Measurements from ENCODE around the gene ENHO.

The ENHO gene

DNA sequence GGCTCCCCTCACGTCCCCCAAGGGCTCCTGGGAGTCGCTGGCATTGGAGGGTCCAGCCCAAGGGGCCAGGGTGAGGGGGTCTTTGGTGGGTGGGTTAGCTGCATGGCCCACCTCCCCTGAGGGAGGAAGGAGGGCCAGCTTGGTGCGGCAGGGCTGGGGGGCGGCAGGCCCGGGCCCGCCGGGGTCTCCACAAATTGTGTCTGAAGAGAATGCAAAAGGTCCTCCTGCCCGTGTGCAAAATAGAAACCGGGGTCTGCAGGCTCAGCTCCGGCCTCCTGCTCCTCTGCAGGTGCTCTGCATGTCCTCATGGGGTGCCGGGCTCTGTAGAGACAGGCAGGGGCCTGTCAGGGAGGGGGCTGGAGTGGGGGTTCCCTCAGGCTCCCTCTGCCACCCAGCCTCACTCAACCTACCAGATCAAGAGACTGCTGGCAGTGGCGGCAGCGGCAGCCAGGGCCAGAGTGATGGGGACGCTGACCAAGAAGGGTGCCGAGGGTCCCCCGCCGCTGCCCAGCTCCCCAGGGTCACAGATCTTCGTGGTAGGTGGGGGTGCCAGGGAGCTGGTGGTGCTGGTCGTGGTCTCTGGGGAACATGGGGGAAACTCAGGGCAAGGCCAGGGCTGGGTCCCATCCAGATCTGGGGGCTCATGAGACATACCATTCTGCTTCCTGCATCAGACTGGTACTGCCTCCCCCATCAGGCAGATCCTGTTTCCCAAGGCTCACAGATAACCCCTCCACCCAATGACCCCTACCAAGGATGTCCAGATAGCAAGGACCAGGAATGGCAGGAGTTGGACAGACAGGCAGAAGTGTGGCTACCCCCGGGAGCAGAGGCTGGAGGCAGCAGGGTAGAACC is 29.2 kb upstream of the ENHO start:
- Mint-ChIP-seq H3K27me3 (peaks cover 16% of the 10 kb centered on the region), H3K9me3 (no peaks in the 10 kb centered on the region), H3K27ac (no peak overlapping the region), H3K4me3 (no peak overlapping the region), H3K4me1 (no peaks in the 10 kb centered on the region), H3K36me3 (no peaks in the 10 kb centered on the region)
- no peak for DNase-seq
- CTCF ChIA-PET: no interaction called here

DNA sequence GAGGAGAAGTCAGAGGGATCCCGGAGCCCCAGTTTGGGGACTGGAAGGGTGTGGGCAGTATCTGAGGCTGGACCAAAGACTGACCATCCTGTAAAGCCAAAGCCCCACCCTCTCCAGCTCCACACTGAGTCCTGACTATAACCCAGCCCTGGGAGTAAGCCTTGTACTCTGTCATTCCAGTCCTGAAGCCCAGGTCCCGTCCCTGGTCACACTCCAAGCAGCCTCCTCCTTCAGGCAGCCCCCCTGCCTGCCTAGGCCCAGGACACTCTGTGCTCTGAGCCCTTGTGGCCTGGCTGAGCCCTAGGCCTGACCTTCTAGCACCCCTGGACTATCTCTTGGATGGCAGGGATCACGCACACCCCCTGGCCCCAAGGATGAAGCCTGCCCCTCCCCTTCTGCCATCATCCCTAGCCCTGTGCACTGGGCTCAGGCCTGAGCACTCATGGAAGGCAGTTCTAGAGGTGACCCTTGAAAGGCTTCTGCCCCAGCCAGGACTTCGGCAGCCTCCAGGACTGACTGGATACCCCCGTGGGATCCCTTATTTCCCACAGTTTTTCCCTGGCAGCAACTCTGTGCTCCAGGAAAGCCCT is 28.0 kb upstream of the ENHO start:
- no peaks in the 10 kb centered on the region for H3K9me3 Mint-ChIP-seq
- H3K27ac Mint-ChIP-seq: no peak overlapping the region
- H3K4me3 Mint-ChIP-seq: no peak overlapping the region
- H3K27me3 Mint-ChIP-seq: peaks cover 24% of the 10 kb centered on the region
- DNase-seq: no peak
- CTCF ChIA-PET: interaction anchor here (1.0 to 4.0 kb wide), 2 partner anchors 11 to 41 kb away, joined by 3 to 26 read pairs; no protein-coding TSS in a partner anchor
- no peaks in the 10 kb centered on the region for H3K36me3 Mint-ChIP-seq
- H3K4me1 Mint-ChIP-seq: no peaks in the 10 kb centered on the region

DNA sequence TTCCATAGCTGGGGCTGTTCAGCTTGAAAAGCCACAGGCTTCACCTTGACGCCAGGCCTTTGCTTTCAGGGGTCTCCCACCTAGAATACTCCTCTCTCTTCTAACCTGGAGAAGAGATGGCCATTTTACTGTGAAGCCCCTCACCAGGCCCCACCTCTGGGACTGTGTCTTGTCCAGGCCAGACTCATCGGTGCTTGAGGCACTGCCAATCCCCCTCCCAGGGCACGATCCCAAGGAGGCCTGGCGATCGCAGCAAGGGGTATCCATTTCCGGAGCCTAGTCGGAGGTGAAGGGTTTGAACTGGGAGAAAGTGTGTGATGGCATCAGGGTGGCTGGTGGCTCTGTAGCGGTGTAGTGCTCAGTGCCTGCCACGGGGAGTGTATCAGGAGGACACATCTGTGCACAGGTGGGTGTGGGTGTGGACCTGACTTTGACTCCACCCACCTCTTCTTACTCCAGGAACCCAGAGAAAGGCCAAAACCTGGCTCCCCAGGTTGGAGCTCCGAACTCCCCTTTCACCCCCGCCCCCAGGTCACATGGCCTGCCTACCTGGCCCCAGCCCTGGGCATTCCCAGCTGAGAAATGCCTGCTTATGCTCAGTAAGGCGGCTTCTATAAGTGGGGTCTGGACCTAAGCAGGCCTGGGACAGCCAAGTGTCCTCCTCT is 27.4 kb upstream of the ENHO start:
- H3K27ac Mint-ChIP-seq: no peak overlapping the region
- peaks cover 31% of the 10 kb centered on the region for H3K27me3 Mint-ChIP-seq

DNA sequence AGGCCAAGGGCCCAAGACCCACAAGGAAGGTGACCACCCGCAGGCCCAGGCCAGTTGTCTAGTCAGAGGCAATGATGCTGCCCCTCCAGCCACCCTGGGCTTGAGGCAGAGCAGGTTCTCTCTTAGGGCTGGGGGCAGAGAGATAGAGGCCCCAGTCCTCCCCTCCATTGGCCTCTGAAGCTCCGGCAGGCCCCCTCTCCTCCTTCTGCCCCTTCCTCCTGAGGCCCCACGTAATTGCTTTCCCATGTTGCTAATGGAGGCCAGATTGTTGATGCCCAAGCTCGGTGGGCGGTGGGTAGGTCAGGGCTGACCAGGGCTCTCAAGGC is 26.6 kb upstream of the ENHO start:
- Mint-ChIP-seq H3K9me3 (no peaks in the 10 kb centered on the region), H3K27me3 (peaks cover 32% of the 10 kb centered on the region), H3K4me3 (no peak overlapping the region), H3K27ac (no peak overlapping the region), H3K4me1 (no peaks in the 10 kb centered on the region), H3K36me3 (no peaks in the 10 kb centered on the region)
- CTCF ChIA-PET: interaction anchor here (1.3 to 4.0 kb wide), 2 partner anchors 43 to 118 kb away, joined by 3 to 26 read pairs; no protein-coding TSS in a partner anchor
- no peak for DNase-seq

More for the DNA sequence above, 27.4 kb upstream of the ENHO start:
- CTCF ChIA-PET: interaction anchor here (0.7 to 4.0 kb wide), 4 partner anchors 11 to 119 kb away, joined by 3 to 26 read pairs (median 3); no protein-coding TSS in a partner anchor
- Mint-ChIP-seq H3K9me3 (no peaks in the 10 kb centered on the region), H3K36me3 (no peaks in the 10 kb centered on the region), H3K4me1 (no peaks in the 10 kb centered on the region), H3K4me3 (no peak overlapping the region)
- no peak for DNase-seq

DNA sequence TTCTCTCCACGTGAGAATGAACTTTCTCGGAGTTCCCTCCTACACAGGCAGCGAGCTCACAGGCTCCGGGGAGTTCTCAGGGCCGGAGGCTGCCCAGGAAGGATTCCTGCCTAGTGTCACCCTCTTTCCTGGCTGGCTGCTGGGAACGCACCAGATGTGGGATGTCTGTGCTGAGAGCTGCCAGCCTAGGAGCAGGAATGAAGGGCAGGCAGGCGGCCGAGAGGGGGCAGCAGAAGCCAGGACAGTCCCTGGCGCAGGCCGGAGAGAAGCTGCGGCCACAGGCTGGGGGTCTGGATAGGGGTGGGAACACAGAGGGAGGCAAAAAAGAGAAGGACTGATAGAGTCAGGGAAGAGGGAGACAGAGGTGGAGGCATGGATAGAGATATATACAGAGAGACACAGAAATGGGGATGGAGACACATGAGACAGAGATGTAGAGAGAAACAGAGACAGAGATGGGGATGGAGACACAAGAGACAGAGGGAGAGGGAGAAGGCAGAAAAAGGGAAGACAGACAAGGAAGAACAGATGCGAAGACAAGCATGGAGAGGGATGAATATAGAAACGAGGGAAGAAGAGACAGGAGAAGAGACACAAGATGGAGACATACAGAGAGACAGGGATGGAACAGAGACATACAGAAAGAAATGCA is 25.3 kb upstream of the ENHO start:
- H3K36me3 Mint-ChIP-seq: no peaks in the 10 kb centered on the region
- H3K4me1 Mint-ChIP-seq: no peaks in the 10 kb centered on the region
- CTCF ChIA-PET: interaction anchor here (0.7 to 4.0 kb wide), 13 partner anchors 9 to 211 kb away, joined by 3 to 26 read pairs (median 4); partner anchors contain the start of gene SIGMAR1
- peaks cover 32% of the 10 kb centered on the region for H3K27me3 Mint-ChIP-seq
- no peaks in the 10 kb centered on the region for H3K9me3 Mint-ChIP-seq
- no peak overlapping the region for H3K27ac Mint-ChIP-seq
- DNase-seq: peak; percentile 51
- no peak overlapping the region for H3K4me3 Mint-ChIP-seq

DNA sequence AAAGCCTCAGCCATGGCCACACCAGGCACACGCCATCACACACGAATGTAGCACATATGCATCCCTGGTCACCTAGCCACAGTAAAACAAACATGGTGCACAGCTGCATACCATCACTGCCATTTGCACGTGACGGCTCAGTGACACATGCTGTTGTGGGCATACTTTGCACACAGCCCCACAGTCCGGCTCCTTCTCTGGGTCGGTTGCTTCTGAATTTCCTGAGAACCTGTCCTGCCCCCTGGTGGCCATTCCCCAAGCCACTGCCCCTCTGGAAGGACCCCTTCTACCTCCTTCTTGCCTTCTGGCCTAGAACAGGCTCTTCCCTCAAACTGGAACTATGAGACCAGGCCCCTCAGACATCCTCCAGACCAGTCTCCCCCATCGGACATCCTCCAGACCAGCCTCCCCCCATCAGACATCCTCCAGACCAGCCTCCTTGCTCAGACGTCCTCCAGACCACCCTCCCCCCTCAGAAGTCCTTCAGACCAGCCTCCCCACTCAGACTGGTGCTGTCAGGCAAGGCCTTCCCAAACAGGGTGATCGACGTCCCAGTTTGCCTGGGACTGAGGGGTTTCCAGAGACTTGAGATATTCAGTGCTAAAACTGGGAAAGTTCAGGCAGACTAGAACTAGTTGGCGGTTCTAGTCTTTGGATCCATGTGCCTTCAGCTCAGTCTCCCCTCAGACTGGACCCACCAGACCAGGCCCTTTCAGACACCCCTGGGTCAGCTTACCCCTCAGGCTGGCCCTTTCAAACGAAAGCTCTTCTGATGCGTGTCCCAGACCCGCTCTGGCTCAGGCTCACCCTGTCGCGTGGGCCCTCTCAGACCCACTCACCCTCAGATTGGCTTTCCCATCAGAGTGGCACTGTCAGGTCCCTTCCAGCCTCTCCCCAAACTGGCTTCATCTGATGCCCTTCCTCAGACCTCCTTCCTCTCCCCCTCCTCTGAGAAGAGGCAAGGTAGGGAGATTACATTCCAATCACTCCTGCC is 24.3 kb upstream of the ENHO start:
- Mint-ChIP-seq H3K27ac (no peak overlapping the region), H3K4me3 (no peak overlapping the region), H3K36me3 (no peaks in the 10 kb centered on the region), H3K27me3 (peaks cover 34% of the 10 kb centered on the region), H3K4me1 (no peaks in the 10 kb centered on the region), H3K9me3 (no peaks in the 10 kb centered on the region)
- DNase-seq: peak; percentile 70
- CTCF ChIA-PET: interaction anchor here (0.9 to 4.0 kb wide), 14 partner anchors 8 to 210 kb away, joined by 3 to 26 read pairs (median 4); no protein-coding TSS in a partner anchor

DNA sequence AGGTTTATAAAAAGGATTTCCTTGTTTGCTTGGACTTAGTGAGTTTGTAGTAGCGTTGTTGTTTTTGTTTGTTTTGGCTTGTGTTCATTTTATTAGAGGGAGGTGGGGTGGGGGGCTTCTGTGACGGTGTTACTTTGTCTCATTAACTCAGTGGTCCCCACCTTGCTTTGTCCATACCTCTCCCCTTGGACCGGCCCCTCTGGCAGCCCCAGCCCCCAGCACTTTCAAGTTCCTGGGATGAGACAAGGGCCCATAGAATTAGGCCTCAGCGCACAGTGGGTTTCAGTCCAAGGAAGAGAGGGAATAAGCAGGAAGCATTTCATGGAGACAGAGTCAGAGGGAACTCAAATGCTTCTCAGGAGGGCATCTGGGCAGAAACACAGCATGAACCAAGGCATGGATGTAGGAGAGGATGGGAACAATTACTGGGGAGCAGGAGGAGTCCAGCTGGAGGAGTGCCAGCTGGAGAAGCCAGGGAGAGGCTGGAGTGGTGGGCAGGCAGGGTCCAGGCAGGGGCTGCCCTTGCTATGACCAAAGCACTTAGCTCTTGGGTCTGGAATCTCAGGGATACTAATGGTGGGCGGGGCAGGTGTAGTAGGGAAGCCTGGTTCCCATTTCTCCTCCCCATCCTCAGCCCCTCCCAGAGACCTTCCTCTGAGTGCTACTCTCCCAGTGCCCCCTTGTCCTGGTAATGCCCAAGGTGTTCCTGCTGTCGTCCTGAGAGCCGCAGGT is 23.5 kb upstream of the ENHO start:
- Mint-ChIP-seq H3K9me3 (no peaks in the 10 kb centered on the region), H3K4me3 (no peak overlapping the region), H3K27ac (no peak overlapping the region), H3K4me1 (no peaks in the 10 kb centered on the region), H3K27me3 (peaks cover 35% of the 10 kb centered on the region), H3K36me3 (no peaks in the 10 kb centered on the region)
- CTCF ChIA-PET: interaction anchor here (0.9 to 1.6 kb wide), 3 partner anchors 41 to 142 kb away, joined by 3 to 10 read pairs (median 4); no protein-coding TSS in a partner anchor
- no peak for DNase-seq

DNA sequence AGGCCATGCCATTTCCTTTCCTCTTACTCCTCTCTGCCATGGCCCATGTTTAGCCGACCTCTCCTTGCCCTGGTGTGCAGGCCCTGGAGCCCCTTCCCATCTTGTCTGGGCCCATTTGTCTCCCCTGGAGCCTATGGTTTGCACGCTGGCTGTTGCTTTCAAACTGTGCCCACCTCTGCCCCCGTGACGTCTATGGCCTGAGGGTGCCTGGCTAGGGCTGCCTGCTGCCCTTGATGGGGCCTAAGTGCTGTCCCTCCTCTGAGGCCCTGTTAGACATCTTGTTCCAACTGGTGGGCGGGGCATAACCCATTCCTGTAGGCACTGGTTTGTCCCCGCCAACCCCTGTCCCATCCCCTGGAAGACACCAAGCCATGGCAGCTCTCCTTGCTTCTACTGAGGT is 22.7 kb upstream of the ENHO start:
- H3K9me3 Mint-ChIP-seq: no peaks in the 10 kb centered on the region
- CTCF ChIA-PET: interaction anchor here (0.6 kb wide), 1 partner anchor 89 kb away, joined by 3 read pairs; no protein-coding TSS in a partner anchor
- H3K27ac Mint-ChIP-seq: no peak overlapping the region

DNA sequence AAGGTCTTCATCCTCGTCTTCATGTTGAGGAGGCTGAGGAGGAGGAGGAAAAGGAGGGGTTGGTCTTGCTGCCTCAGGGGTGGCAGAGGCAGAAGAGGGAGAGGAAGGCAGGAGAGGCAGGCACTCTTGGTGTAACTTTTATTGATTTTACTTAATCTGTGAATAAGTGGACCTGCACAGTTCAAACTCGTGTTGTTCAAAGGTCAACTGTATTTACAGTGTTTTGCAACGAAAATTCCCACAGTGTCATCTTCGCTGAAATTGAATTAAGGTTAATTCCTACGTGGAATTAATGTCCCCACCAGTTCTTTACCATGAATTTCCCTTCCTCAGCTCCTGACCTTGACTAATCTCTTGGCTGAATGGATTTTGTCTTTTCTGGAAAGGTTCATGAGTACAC is 21.2 kb upstream of the ENHO start:
- H3K36me3 Mint-ChIP-seq: no peaks in the 10 kb centered on the region
- H3K4me1 Mint-ChIP-seq: no peaks in the 10 kb centered on the region
- H3K27ac Mint-ChIP-seq: no peak overlapping the region
- no peak overlapping the region for H3K4me3 Mint-ChIP-seq
- no peak for DNase-seq
- CTCF ChIA-PET: interaction anchor here (2.2 kb wide), 1 partner anchor 140 kb away, joined by 7 read pairs; no protein-coding TSS in a partner anchor
- H3K27me3 Mint-ChIP-seq: peaks cover 44% of the 10 kb centered on the region
- no peaks in the 10 kb centered on the region for H3K9me3 Mint-ChIP-seq

More for the DNA sequence above, 22.7 kb upstream of the ENHO start:
- no peak for DNase-seq
- Mint-ChIP-seq H3K4me1 (no peaks in the 10 kb centered on the region), H3K27me3 (peaks cover 38% of the 10 kb centered on the region), H3K4me3 (no peak overlapping the region), H3K36me3 (no peaks in the 10 kb centered on the region)

DNA sequence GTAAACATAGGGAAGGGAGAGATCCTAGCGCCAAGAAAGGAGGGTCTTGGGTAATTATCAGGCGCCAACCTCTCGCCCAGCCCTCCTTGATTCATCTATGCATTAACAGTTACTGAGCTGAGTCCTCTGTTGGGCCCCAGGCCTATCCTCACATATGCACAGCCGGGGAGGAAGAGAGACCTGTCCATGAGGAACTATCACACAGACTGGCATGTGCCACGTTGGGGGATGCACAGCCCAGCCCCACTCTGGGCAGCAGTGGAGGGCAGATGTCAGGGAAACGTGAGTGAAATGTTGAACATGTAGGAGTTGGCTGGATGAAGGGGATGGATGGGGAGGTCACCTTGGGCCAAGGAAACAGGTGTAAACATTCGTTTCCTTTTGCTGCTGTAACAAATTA is 18.8 kb upstream of the ENHO start:
- Mint-ChIP-seq H3K4me1 (no peaks in the 10 kb centered on the region), H3K27ac (no peak overlapping the region), H3K27me3 (peaks cover 34% of the 10 kb centered on the region), H3K4me3 (no peak overlapping the region), H3K9me3 (no peaks in the 10 kb centered on the region), H3K36me3 (no peaks in the 10 kb centered on the region)
- DNase-seq: no peak
- CTCF ChIA-PET: no interaction called here

DNA sequence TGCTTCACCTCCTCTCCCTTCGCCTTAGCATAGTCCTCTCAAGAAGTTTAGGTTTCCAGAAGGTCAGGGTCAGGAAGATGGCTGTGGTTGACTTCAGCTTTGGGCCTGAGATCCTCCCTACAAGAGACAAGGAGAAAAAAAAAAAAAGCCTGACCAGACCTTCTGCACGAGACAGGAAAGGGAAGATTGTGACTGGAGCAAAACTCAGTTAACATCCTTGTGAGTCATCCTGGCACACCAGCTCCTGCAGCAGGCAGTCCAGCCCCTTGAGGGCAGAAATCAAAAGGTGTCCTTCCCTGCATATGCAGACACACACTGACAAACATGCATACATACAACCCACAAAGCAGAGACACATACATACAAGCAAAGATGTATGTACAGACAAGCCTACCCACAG is 18.0 kb upstream of the ENHO start:
- no peaks in the 10 kb centered on the region for H3K4me1 Mint-ChIP-seq
- no peaks in the 10 kb centered on the region for H3K9me3 Mint-ChIP-seq
- no peak overlapping the region for H3K4me3 Mint-ChIP-seq
- CTCF ChIA-PET: no interaction called here
- peaks cover 37% of the 10 kb centered on the region for H3K27me3 Mint-ChIP-seq
- no peak for DNase-seq
- no peak overlapping the region for H3K27ac Mint-ChIP-seq
- H3K36me3 Mint-ChIP-seq: no peaks in the 10 kb centered on the region

DNA sequence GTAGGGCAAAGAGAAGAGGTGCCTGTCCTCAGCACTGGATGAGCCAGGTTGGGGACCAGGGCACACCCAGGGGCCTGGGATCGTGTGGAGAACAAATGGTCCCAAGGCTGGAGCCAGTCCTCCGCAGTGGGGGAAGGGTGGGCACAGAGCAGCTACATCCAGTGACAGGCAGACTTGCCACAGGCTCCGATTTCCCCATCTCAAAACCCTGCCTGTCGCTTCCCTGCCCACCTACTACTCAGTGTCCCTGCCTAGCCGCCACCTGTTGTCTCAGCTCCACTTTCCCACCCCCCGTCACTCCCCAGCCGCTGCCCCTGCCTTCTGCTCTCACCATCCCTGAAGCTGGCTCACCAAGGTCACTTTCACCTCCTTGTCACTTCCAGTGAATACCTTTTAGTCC is 13.9 kb upstream of the ENHO start:
- CTCF ChIA-PET: interaction anchor here (1.2 kb wide), 1 partner anchor 18 kb away, joined by 3 read pairs; no protein-coding TSS in a partner anchor
- no peaks in the 10 kb centered on the region for H3K4me1 Mint-ChIP-seq
- DNase-seq: no peak
- no peak overlapping the region for H3K4me3 Mint-ChIP-seq
- H3K36me3 Mint-ChIP-seq: no peaks in the 10 kb centered on the region
- no peaks in the 10 kb centered on the region for H3K9me3 Mint-ChIP-seq
- peaks cover 56% of the 10 kb centered on the region for H3K27me3 Mint-ChIP-seq
- H3K27ac Mint-ChIP-seq: no peak overlapping the region

Measured in activated naive CD4-positive, alpha-beta T cell treated with anti-CD3 and anti-CD28 coated beads, Interleukin-2, amount 10 ng/mL, durations not matched to agents 7 days and 5 days (primary cell).